Right lobe of liver (tissue), 4 donors: ENCODE results near the gene EPHA8.

Experiments used
- CTCF ChIP-seq, 4 donors: fragments of 200-600 bp in 3 of 4; fragments of 450-650 bp in 1 of 4; IDR thresholded peaks; one replicate each; pipeline versions ENCODE4 v1.5.1 to v1.8.0; 2016 to 2022; ENCODE audit warnings: antibody characterized with exemption in 4 of 4, mild to moderate bottlenecking in 2 of 4
- POLR2A ChIP-seq: fragments of 450-650 bp; IDR thresholded peaks from one replicate; pipeline ENCODE4 v1.6.1; 2017; ENCODE audit warnings: antibody characterized with exemption, mild to moderate bottlenecking
- donor health status: DM: no; HTN: no; CAD: no.
- donor health status: DM: no; HTN: no; CAD: no.
- donor health status: DM: no; HTN: yes; CAD: no.

GRCh38 chr1:22551591-22551990 lies 11.7 kb upstream of the EPHA8 start:
- TF ChIP-seq POLR2A (no peak), CTCF (IDR thresholded peaks at IDR 0.05) (no peak)
